H1 (cell line): ENCODE measurements around the gene CSF2. TPM values are rescaled to one million over a fixed set of nuclear protein-coding genes. Genes with fewer than 3 reads are reported as not detected.

Source experiments
- CTCF ChIA-PET: fragments of 300-600 bp; sonication (Branson Sonifier 250); formaldehyde crosslinking; loops from one replicate; lab custom pipeline; 2021; ENCODE audit not compliant: partially characterized antibody; lab: Charles Lee
- POLR2A ChIA-PET: fragments of 300-600 bp; sonication (Branson Sonifier 250); formaldehyde crosslinking; loops from one replicate; lab custom pipeline; 2021; ENCODE audit warnings: inconsistent platforms; ENCODE audit not compliant: partially characterized antibody; lab: Charles Lee
- DNase-seq, 2 experiments: peaks; one replicate each; pipeline versions ENCODE4 v3.0.0 to v3.0.0-alpha.2; 2010 to 2022; ENCODE audit warnings: low spot score in 2 of 2, low read depth in 1 of 2, mixed read lengths in 1 of 2
- FAIRE-seq: peaks from 2 replicates; lab custom pipeline; 2011; peaks lifted over from hg19 to GRCh38; lab: Jason Lieb, UNC
- H2AFZ ChIP-seq: 2 replicates; pipeline ENCODE4 v1.8.1; 2012; ENCODE audit warnings: low read length, inconsistent platforms
- H2AK5ac ChIP-seq: 2 replicates; pipeline ENCODE4 v1.6.1; 2013; ENCODE audit warnings: low read depth, low read length
- H2BK120ac ChIP-seq: replicated peaks from 2 replicates; pipeline ENCODE3; 2013; ENCODE audit warnings: low read depth, low read length, inconsistent platforms
- H2BK12ac ChIP-seq: 2 replicates; pipeline ENCODE4 v1.6.1; 2013; ENCODE audit warnings: low read depth, low read length
- H2BK15ac ChIP-seq: 2 replicates; pipeline ENCODE4 v1.6.1; 2013; ENCODE audit warnings: low read length
- H2BK20ac ChIP-seq: 2 replicates; pipeline ENCODE4 v1.6.1; 2013; ENCODE audit warnings: low read length
- H2BK5ac ChIP-seq: 2 replicates; pipeline ENCODE4 v1.6.1; 2013; ENCODE audit warnings: low read depth, low read length
- H3K14ac ChIP-seq: 2 replicates; pipeline ENCODE4 v1.6.1; 2013; ENCODE audit warnings: inconsistent platforms; ENCODE audit not compliant: insufficient read length
- H3K18ac ChIP-seq: 2 replicates; pipeline ENCODE4 v1.6.1; 2013; ENCODE audit warnings: low read length; ENCODE audit errors: extremely low read depth
- H3K23ac ChIP-seq: 2 replicates; pipeline ENCODE4 v1.6.1; 2013; ENCODE audit warnings: inconsistent platforms; ENCODE audit not compliant: insufficient read length
- H3K23me2 ChIP-seq: 2 replicates; pipeline ENCODE4 v1.6.1; 2013; ENCODE audit warnings: low read depth, low read length
- H3K27ac ChIP-seq: 2 replicates; pipeline ENCODE4 v1.6.1; 2011; ENCODE audit warnings: low read depth, low read length, inconsistent platforms
- H3K27me3 ChIP-seq, 4 experiments: replicated peaks in 1 of 4; 1 replicate in 1 of 4; 2 replicates in 3 of 4; pipeline versions ENCODE4 v1.6.1 to v1.8.1; 2011 to 2013; ENCODE audit warnings: low read length in 3 of 4, mild to moderate bottlenecking in 3 of 4, inconsistent platforms in 2 of 4, mixed read lengths in 2 of 4, moderate library complexity in 1 of 4; ENCODE audit not compliant: control insufficient read depth in 3 of 4, insufficient read depth in 3 of 4; ENCODE audit errors: extremely low read depth in 1 of 4
- H3K36me3 ChIP-seq, 4 experiments: 2 replicates each; pipeline versions ENCODE4 v1.6.1 to v1.8.1; 2011 to 2013; ENCODE audit warnings: mild to moderate bottlenecking in 4 of 4, low read length in 3 of 4, moderate library complexity in 2 of 4, control low read depth in 1 of 4, inconsistent platforms in 1 of 4; ENCODE audit not compliant: insufficient read depth in 4 of 4, control insufficient read depth in 2 of 4
- H3K4ac ChIP-seq: replicated peaks from 2 replicates; pipeline ENCODE3; 2013; ENCODE audit warnings: low read length, low read depth, mixed read lengths, inconsistent platforms; ENCODE audit not compliant: insufficient read length
- H3K4me1 ChIP-seq, 4 experiments: replicated peaks in 1 of 4; 1 replicate in 1 of 4; 2 replicates in 3 of 4; pipeline versions ENCODE4 v1.6.1 to v1.8.1; 2011 to 2013; ENCODE audit warnings: low read length in 3 of 4, inconsistent platforms in 2 of 4, mixed read lengths in 1 of 4; ENCODE audit not compliant: insufficient read depth in 4 of 4, control insufficient read depth in 3 of 4
- H3K4me2 ChIP-seq, 2 experiments: 2 replicates each; pipeline versions ENCODE4 v1.6.1 to v1.8.1; 2011 to 2013; ENCODE audit warnings: low read depth in 2 of 2, low read length in 2 of 2, control low read depth in 1 of 2, inconsistent platforms in 1 of 2, mild to moderate bottlenecking in 1 of 2; ENCODE audit not compliant: insufficient read depth in 1 of 2
- H3K4me3 ChIP-seq, 4 experiments: fragments of 200-600, 300-600 bp in 1 of 4; sonication (generic), shearing (Covaris generic), sonication (Bioruptor Twin) in 1 of 4; 2 replicates each; pipeline versions ENCODE4 v1.5.1 to v1.8.1; 2011 to 2016; ENCODE audit warnings: low read length in 4 of 4, low read depth in 3 of 4, control low read depth in 2 of 4, inconsistent platforms in 2 of 4, mild to moderate bottlenecking in 2 of 4, mixed read lengths in 1 of 4, moderate library complexity in 1 of 4; ENCODE audit not compliant: insufficient read depth in 2 of 4; ENCODE audit errors: extremely low read depth in 1 of 4
- H3K56ac ChIP-seq: replicated peaks from 2 replicates; pipeline ENCODE3; 2013; ENCODE audit warnings: low read depth, mild to moderate bottlenecking, mixed read lengths, low read length, inconsistent platforms; ENCODE audit not compliant: insufficient read length
- H3K79me1 ChIP-seq: 2 replicates; pipeline ENCODE4 v1.6.1; 2013; ENCODE audit warnings: low read depth, low read length, control low read depth
- H3K79me2 ChIP-seq, 2 experiments: 2 replicates each; pipeline versions ENCODE4 v1.6.1 to v1.8.1; 2012 to 2013; ENCODE audit warnings: low read length in 2 of 2, mild to moderate bottlenecking in 2 of 2, inconsistent platforms in 1 of 2; ENCODE audit not compliant: insufficient read depth in 2 of 2, control insufficient read depth in 1 of 2
- H3K9ac ChIP-seq, 4 experiments: replicated peaks in 1 of 4; 1 replicate in 1 of 4; 2 replicates in 3 of 4; pipeline versions ENCODE4 v1.6.1 to v1.8.1; 2011 to 2013; ENCODE audit warnings: low read depth in 3 of 4, low read length in 3 of 4, control low read depth in 2 of 4, mild to moderate bottlenecking in 2 of 4, moderate library complexity in 2 of 4, inconsistent platforms in 1 of 4; ENCODE audit errors: extremely low read depth in 1 of 4
- H3K9me3 ChIP-seq, 2 experiments: 2 replicates each; pipeline versions ENCODE4 v1.6.1 to v1.8.1; 2012 to 2013; ENCODE audit warnings: mild to moderate bottlenecking in 2 of 2, moderate library complexity in 2 of 2, control low read depth in 1 of 2, inconsistent platforms in 1 of 2, low read depth in 1 of 2, low read length in 1 of 2, mixed read lengths in 1 of 2; ENCODE audit not compliant: insufficient read depth in 2 of 2
- H4K20me1 ChIP-seq, 2 experiments: replicated peaks in 1 of 2; 2 replicates each; pipeline versions ENCODE3 to v1.8.1; 2011 to 2013; ENCODE audit warnings: inconsistent platforms in 2 of 2, low read length in 2 of 2, mild to moderate bottlenecking in 1 of 2; ENCODE audit not compliant: insufficient read depth in 2 of 2, control insufficient read depth in 1 of 2
- H4K5ac ChIP-seq: 2 replicates; pipeline ENCODE4 v1.6.1; 2013; ENCODE audit warnings: low read length, low read depth, mixed read lengths, inconsistent platforms; ENCODE audit not compliant: insufficient read length
- H4K8ac ChIP-seq: 2 replicates; pipeline ENCODE4 v1.8.0; 2013; ENCODE audit warnings: mild to moderate bottlenecking, moderate library complexity, low read length, inconsistent platforms; ENCODE audit not compliant: insufficient read depth; ENCODE audit errors: extremely low read depth
- H4K91ac ChIP-seq: replicated peaks from 2 replicates; pipeline ENCODE3; 2013; ENCODE audit warnings: low read length, mixed read lengths, inconsistent platforms; ENCODE audit not compliant: insufficient read length
- BRCA1 ChIP-seq: IDR thresholded peaks from 2 replicates; pipeline ENCODE4 v1.6.1; 2012; ENCODE audit warnings: low read depth, low read length, improper control_type of control experiment
- KDM1A ChIP-seq: fragments of 200-600, 300-600 bp; sonication (generic); IDR thresholded peaks from 2 replicates; pipeline ENCODE4 v1.7.1; 2016; ENCODE audit warnings: mild to moderate bottlenecking, low read length, borderline replicate concordance
- RFX5 ChIP-seq: IDR thresholded peaks from 2 replicates; pipeline ENCODE4 v1.6.1; 2011; ENCODE audit warnings: low read depth, low read length, improper control_type of control experiment, borderline replicate concordance
- SP1 ChIP-seq: IDR thresholded peaks from 2 replicates; pipeline ENCODE4 v1.6.1; 2011; ENCODE audit warnings: low read depth, low read length
- SRF ChIP-seq: IDR thresholded peaks from 2 replicates; pipeline ENCODE4 v1.6.1; 2011; ENCODE audit warnings: mild to moderate bottlenecking, low read depth, low read length, moderate library complexity
- TAF1 ChIP-seq: IDR thresholded peaks from 2 replicates; pipeline ENCODE4 v1.6.1; 2011; ENCODE audit warnings: mild to moderate bottlenecking, low read depth, low read length
- WGBS, 2 experiments: shearing (Covaris generic) in 1 of 2; methylation state at CpG; one replicate each; pipeline versions ENCODE4 v1.1.6 to v1.1.7; 2013 to 2015; ENCODE audit warnings: low lambda C conversion rate in 2 of 2, mixed read lengths in 2 of 2, inconsistent platforms in 1 of 2, low coverage in 1 of 2, missing lambda C conversion rate in 1 of 2; ENCODE audit not compliant: insufficient replicate concordance in 2 of 2, insufficient coverage in 1 of 2, insufficient read length in 1 of 2; ENCODE audit errors: extremely low coverage in 1 of 2, missing lambda C conversion rate in 1 of 2; 5-methylcytosine and 5-hydroxymethylcytosine counted together
- polyA plus RNA-seq, 7 experiments: library from polyadenylated mRNA; depleted of rRNA in 3 of 7; stranded (reverse) in 5 of 7; unstranded in 2 of 7; fragments of >200 nt in 5 of 7; fragments of 200-250 nt in 2 of 7; gene quantifications; 1 replicate in 5 of 7; 2 replicates in 1 of 7; 4 replicates in 1 of 7; pipeline versions ENCODE4 v1.2.1 to v1.2.3, GENCODE V29; 2011 to 2013; ENCODE audit warnings: missing spikeins in 2 of 7, mixed read lengths in 2 of 7
- total RNA-seq: library from RNA; stranded (reverse); fragmentation: NEBNext Ultra II Directional; extraction: Animal tissue kit (Norgen Biotek cat#: 25700); gene quantifications from 2 replicates; pipeline ENCODE4 v1.2.1, GENCODE V29; 2021

The CSF2 gene
- total and polyA plus RNA-seq, 2 of the 8 experiments (the other 6 are each of a cell fraction or from before 2014, with no cell fraction given) = not detected

GRCh38 chr5:132081458-132081857 is 7.9 kb downstream of the CSF2 start:
- no peaks in the 10 kb centered on the region for H3K4me1 ChIP-seq
- no peaks in the 10 kb centered on the region for H3K23me2 ChIP-seq
- no peak overlapping the region for H2BK20ac ChIP-seq
- ChIA-PET POLR2A (no interaction called here), CTCF (interaction anchor here (0.7 to 4.4 kb wide), 6 partner anchors 11 to 156 kb away, joined by 3 to 20 read pairs (median 6); no protein-coding TSS in a partner anchor)
- TF ChIP-seq KDM1A = no peak
- TF ChIP-seq SP1 = no peak
- TF ChIP-seq BRCA1 = no peak
- no peak for TF ChIP-seq SRF
- TF ChIP-seq RFX5 = no peak
- no peak for TF ChIP-seq TAF1
- no peak overlapping the region for H3K14ac ChIP-seq
- no peak overlapping the region for H4K8ac ChIP-seq
- H3K79me1 ChIP-seq = no peaks in the 10 kb centered on the region
- H3K56ac ChIP-seq = no peak overlapping the region
- WGBS, 2 experiments = 97% methylated on average over 3 of the region's 3 CpGs; no CpG with 5 or more reads in 1 of the 2 experiments
- H3K79me2 ChIP-seq = no peaks in the 10 kb centered on the region
- no peak overlapping the region for H3K4ac ChIP-seq
- H3K27me3 ChIP-seq = no peaks in the 10 kb centered on the region
- no peak overlapping the region for H3K23ac ChIP-seq
- H3K18ac ChIP-seq = no peak overlapping the region
- H2BK5ac ChIP-seq = no peak overlapping the region
- no peaks in the 10 kb centered on the region for H3K36me3 ChIP-seq
- no peak overlapping the region for H4K5ac ChIP-seq
- no peak overlapping the region for H3K27ac ChIP-seq
- no peak for DNase-seq
- no peak overlapping the region for H2BK12ac ChIP-seq
- no peaks in the 10 kb centered on the region for H3K9me3 ChIP-seq
- H2BK120ac ChIP-seq = no peak overlapping the region
- no peak overlapping the region for H3K4me3 ChIP-seq
- no peak overlapping the region for H3K4me2 ChIP-seq
- no peak overlapping the region for H2AK5ac ChIP-seq
- no peak overlapping the region for H2AFZ ChIP-seq
- H4K20me1 ChIP-seq = no peaks in the 10 kb centered on the region
- no peak overlapping the region for H2BK15ac ChIP-seq
- no peak overlapping the region for H4K91ac ChIP-seq
- no peak overlapping the region for H3K9ac ChIP-seq
- FAIRE-seq = no peak
